ENCODE results near the gene ADORA3. TPM values are rescaled to one million over a fixed set of nuclear protein-coding genes. Genes with fewer than 3 reads are reported as not detected.
A peak's percentile ranks its signal among the peaks of the same experiment; 100 is the strongest.
"Not testable (repeated sequence)": the region's sequence is repeated elsewhere in the genome, so short reads cannot be mapped to it uniquely, and the experiment has no call there.

The ADORA3 gene
- total RNA-seq = 4.1 TPM
- long read RNA-seq = 0 reads

GRCh38 chr1:111503585-111504060, at the start of gene ADORA3, which contains the start of gene TMIGD3:
TSS of gene ADORA3 (minus strand) at chr1:111503633. CDS start at chr1:111503354, 279 bp downstream.
TSS of gene TMIGD3 (minus strand) at chr1:111503633. CDS start at chr1:111503354, 279 bp downstream.
- intact Hi-C loops (cut with micrococcal nuclease) = no loop called here
- ATAC-seq = no peak
- no peak for DNase-seq

- no peak for DNase-seq
- intact Hi-C loops (cut with micrococcal nuclease) = no loop called here
- no peak for ATAC-seq
Observed at GRCh38 chr1:111553196-111553595, 49.8 kb upstream of the ADORA3 start.

GRCh38 chr1:111552587-111552986, 49.2 kb upstream of the ADORA3 start:
- DNase-seq = no peak
- intact Hi-C loops (cut with micrococcal nuclease) = no loop called here
- no peak for ATAC-seq

GRCh38 chr1:111551623-111552411, 48.4 kb upstream of the ADORA3 start:
- DNase-seq (no peak), ATAC-seq (no peak)
- intact Hi-C loops (cut with micrococcal nuclease) = no loop called here

- intact Hi-C loops (cut with micrococcal nuclease); DNase-seq; ATAC-seq: not testable (repeated sequence)
Observed at GRCh38 chr1:111547786-111548185, 44.4 kb upstream of the ADORA3 start.

- DNase-seq = no peak
- ATAC-seq = no peak
- intact Hi-C loops (cut with micrococcal nuclease) = no loop called here
Observed at GRCh38 chr1:111542187-111542586, 38.8 kb upstream of the ADORA3 start.

GRCh38 chr1:111541721-111542120, 38.3 kb upstream of the ADORA3 start:
- DNase-seq (no peak), ATAC-seq (no peak)
- intact Hi-C loops (cut with micrococcal nuclease) = no loop called here

- DNase-seq (no peak), ATAC-seq (no peak)
- intact Hi-C loops (cut with micrococcal nuclease) = no loop called here
Observed at GRCh38 chr1:111540928-111541327, 37.5 kb upstream of the ADORA3 start.

- DNase-seq (no peak), ATAC-seq (no peak)
- intact Hi-C loops (cut with micrococcal nuclease) = no loop called here
Observed at GRCh38 chr1:111538343-111539025, 35.1 kb upstream of the ADORA3 start.

GRCh38 chr1:111535256-111536191, 32.1 kb upstream of the ADORA3 start:
- peak; percentile 34 for ATAC-seq
- intact Hi-C loops (cut with micrococcal nuclease) = no loop called here
- no peak for DNase-seq

GRCh38 chr1:111520053-111520452, 16.6 kb upstream of the ADORA3 start:
- no peak for ATAC-seq
- intact Hi-C loops (cut with micrococcal nuclease) = no loop called here
- no peak for DNase-seq

GRCh38 chr1:111517469-111518225, 14.2 kb upstream of the ADORA3 start:
- DNase-seq = no peak
- ATAC-seq = no peak
- intact Hi-C loops (cut with micrococcal nuclease) = loop anchor here (5.0 kb wide), 1 partner anchor 75 kb away; no protein-coding TSS in a partner anchor

- ATAC-seq (peak; percentile 65), DNase-seq (peak; percentile 69)
- intact Hi-C loops (cut with micrococcal nuclease) = loop anchor here (5.0 kb wide), 1 partner anchor 76 kb away; no protein-coding TSS in a partner anchor
Observed at GRCh38 chr1:111516005-111516535, 12.6 kb upstream of the ADORA3 start.

GRCh38 chr1:111515291-111516004, 12.0 kb upstream of the ADORA3 start:
- intact Hi-C loops (cut with micrococcal nuclease) = loop anchor here (5.0 kb wide), 1 partner anchor 77 kb away; no protein-coding TSS in a partner anchor
- DNase-seq (peak; percentile 87), ATAC-seq (peak; percentile 76)

- intact Hi-C loops (cut with micrococcal nuclease) = no loop called here
- no peak for ATAC-seq
- peak; percentile 25 for DNase-seq
Observed at GRCh38 chr1:111513410-111514020, 10.1 kb upstream of the ADORA3 start.

- intact Hi-C loops (cut with micrococcal nuclease) = no loop called here
- no peak for ATAC-seq
- DNase-seq = no peak
Observed at GRCh38 chr1:111512931-111513330, 9.5 kb upstream of the ADORA3 start.

Data from left ventricle myocardium superior (tissue), 1 donor.